ENCODE measurements around the gene EYS. TPM values are rescaled to one million over a fixed set of nuclear protein-coding genes. Genes with fewer than 3 reads are reported as not detected.

EYS gene
- total and polyA plus RNA-seq, 8 donors = 0.03 to 0.25 (median 0.13) TPM

GRCh38 chr6:64072686-64073085 is 1634.3 kb downstream of the EYS start:
- 63 to 65% methylated on average over 1 of the region's 1 CpG for WGBS, 2 donors
- H3K4me1 ChIP-seq = no peaks in the 10 kb centered on the region
- no peaks in the 10 kb centered on the region for H3K36me3 ChIP-seq
- no peaks in the 10 kb centered on the region for H3K9me3 ChIP-seq
- no peak overlapping the region for H3K4me3 ChIP-seq
- no peak overlapping the region for H3K27ac ChIP-seq
- FAIRE-seq (no peak), DNase-seq (no peak), ATAC-seq (no peak)
- no peaks in the 10 kb centered on the region for H3K27me3 ChIP-seq
- intact Hi-C loops (cut with DNase I) = no loop called here
- TF ChIP-seq CTCF (IDR thresholded peaks at IDR 0.05) = no peak

GRCh38 chr6:64064919-64065318 is 1642.1 kb downstream of the EYS start:
- no peak for FAIRE-seq
- Histone ChIP-seq H3K4me3 (no peak overlapping the region), H3K36me3 (no peaks in the 10 kb centered on the region), H3K27ac (no peak overlapping the region), H3K4me1 (no peaks in the 10 kb centered on the region), H3K27me3 (no peaks in the 10 kb centered on the region), H3K9me3 (no peaks in the 10 kb centered on the region)
- no peak for DNase-seq
- WGBS, 2 donors = 48 to 63% methylated on average over 1 of the region's 1 CpG
- intact Hi-C loops (cut with DNase I) = no loop called here
- TF ChIP-seq CTCF (IDR thresholded peaks at IDR 0.05) = no peak
- ATAC-seq = no peak

GRCh38 chr6:64062960-64063683 is 1643.9 kb downstream of the EYS start:
- 75 to 82% methylated on average over 5 of the region's 5 CpGs for WGBS, 2 donors
- H3K4me1 ChIP-seq = no peaks in the 10 kb centered on the region
- TF ChIP-seq CTCF (IDR thresholded peaks at IDR 0.05) = no peak
- no peaks in the 10 kb centered on the region for H3K9me3 ChIP-seq
- no peak for ATAC-seq
- H3K27ac ChIP-seq = no peak overlapping the region
- DNase-seq = no peak
- no peaks in the 10 kb centered on the region for H3K36me3 ChIP-seq
- no peaks in the 10 kb centered on the region for H3K27me3 ChIP-seq
- H3K4me3 ChIP-seq = no peak overlapping the region
- intact Hi-C loops (cut with DNase I) = no loop called here
- no peak for FAIRE-seq

- Histone ChIP-seq H3K27me3 (no peaks in the 10 kb centered on the region), H3K4me1 (no peaks in the 10 kb centered on the region), H3K9me3 (no peaks in the 10 kb centered on the region), H3K4me3 (no peak overlapping the region), H3K27ac (no peak overlapping the region), H3K36me3 (no peaks in the 10 kb centered on the region)
- TF ChIP-seq CTCF (IDR thresholded peaks at IDR 0.05) = no peak
- no peak for ATAC-seq
- 70 to 71% methylated on average over 1 of the region's 1 CpG for WGBS, 2 donors
- no peak for FAIRE-seq
- intact Hi-C loops (cut with DNase I) = no loop called here
- no peak for DNase-seq
Measured at GRCh38 chr6:64054861-64055260, 1652.2 kb downstream of the EYS start.

GRCh38 chr6:64050590-64050989 is 1656.4 kb downstream of the EYS start:
- Histone ChIP-seq H3K9me3 (no peaks in the 10 kb centered on the region), H3K27me3 (no peaks in the 10 kb centered on the region), H3K27ac (no peak overlapping the region), H3K4me1 (no peaks in the 10 kb centered on the region), H3K36me3 (no peaks in the 10 kb centered on the region), H3K4me3 (no peak overlapping the region)
- ATAC-seq = no peak
- FAIRE-seq = no peak
- TF ChIP-seq CTCF (IDR thresholded peaks at IDR 0.05) = no peak
- DNase-seq = no peak
- intact Hi-C loops (cut with DNase I) = no loop called here
- 30 to 37% methylated on average over 1 of the region's 1 CpG for WGBS, 2 donors
